GM12865 (cell line): ENCODE results near the gene PLEKHM3.

ENCODE experiments used
- DNase-seq: peaks from one replicate; pipeline ENCODE4 v3.0.0; 2010; ENCODE audit warnings: low read depth
- H3K4me3 ChIP-seq: 2 replicates; pipeline ENCODE4 v1.5.1; 2011; ENCODE audit warnings: mild to moderate bottlenecking, low read depth, low read length, control low read depth
- CTCF ChIP-seq: IDR thresholded peaks from 2 replicates; pipeline ENCODE4 v1.5.1; 2011; ENCODE audit warnings: low read length, control low read depth, low read depth, inconsistent platforms; ENCODE audit not compliant: insufficient read depth; ENCODE audit errors: missing control alignments

PLEKHM3 gene

GRCh38 chr2:207823865-207824264, 201.5 kb downstream of the PLEKHM3 start:
- no peak for TF ChIP-seq CTCF
- no peak for DNase-seq

GRCh38 chr2:207819839-207820784, 205.2 kb downstream of the PLEKHM3 start:
- H3K4me3 ChIP-seq, result no peak overlapping the region
- DNase-seq, result no peak
- no peak for TF ChIP-seq CTCF

More at GRCh38 chr2:207823865-207824264, 201.5 kb downstream of the PLEKHM3 start:
- no peak overlapping the region for H3K4me3 ChIP-seq

- DNase-seq, result no peak
- no peak overlapping the region for H3K4me3 ChIP-seq
- no peak for TF ChIP-seq CTCF
These were observed 206.1 kb downstream of the PLEKHM3 start for GRCh38 chr2:207819021-207819797.

- H3K4me3 ChIP-seq, result no peak overlapping the region
- no peak for DNase-seq
- TF ChIP-seq CTCF, result no peak
These were observed 208.8 kb downstream of the PLEKHM3 start for GRCh38 chr2:207816546-207816945.

GRCh38 chr2:207815254-207815653, 210.1 kb downstream of the PLEKHM3 start:
- DNase-seq, result no peak
- no peak for TF ChIP-seq CTCF
- H3K4me3 ChIP-seq, result no peak overlapping the region

- DNase-seq, result no peak
- H3K4me3 ChIP-seq, result no peak overlapping the region
- TF ChIP-seq CTCF, result no peak
These were observed 211.4 kb downstream of the PLEKHM3 start for GRCh38 chr2:207813942-207814341.
